Thyroid gland (tissue), 4 donors: ENCODE results near the gene LAMA2.

Experiments
- CTCF ChIP-seq, 6 experiments: fragments of 200-600 bp in 3 of 6; fragments of 450-650 bp in 3 of 6; sonication (generic) in 3 of 6; IDR thresholded peaks; one replicate each; pipeline ENCODE4 v1.5.1; 2016 to 2019; ENCODE audit warnings: antibody characterized with exemption in 6 of 6, mild to moderate bottlenecking in 2 of 6, inconsistent platforms in 1 of 6, moderate library complexity in 1 of 6
- POLR2A ChIP-seq, 2 donors: fragments of 450-650 bp; IDR thresholded peaks; one replicate each; pipeline ENCODE4 v1.6.1; 2017; ENCODE audit warnings: antibody characterized with exemption in 2 of 2, mild to moderate bottlenecking in 2 of 2, moderate library complexity in 1 of 2

- no peak for TF ChIP-seq CTCF (IDR thresholded peaks at IDR 0.05)
- no peak for TF ChIP-seq POLR2A (IDR thresholded peaks at IDR 0.05)
Observed at GRCh38 chr6:128855581-128856085, 27.3 kb upstream of the LAMA2 start.
